GM12874 (cell line): ENCODE results near the gene AJAP1.
A peak's percentile ranks its signal among the peaks of the same experiment; 100 is the strongest.

Experiments
- TF ChIP-seq, protein P1 (sequence below): IDR thresholded peaks from 2 replicates; pipeline ENCODE4 v1.5.1; 2011; ENCODE audit warnings: low read depth, mild to moderate bottlenecking, control low read depth, low read length, moderate library complexity; ENCODE audit not compliant: insufficient read depth

AJAP1 gene

GRCh38 chr1:4640931-4641330 is 13.5 kb upstream of the AJAP1 start:
- TF ChIP-seq, protein P1, sequence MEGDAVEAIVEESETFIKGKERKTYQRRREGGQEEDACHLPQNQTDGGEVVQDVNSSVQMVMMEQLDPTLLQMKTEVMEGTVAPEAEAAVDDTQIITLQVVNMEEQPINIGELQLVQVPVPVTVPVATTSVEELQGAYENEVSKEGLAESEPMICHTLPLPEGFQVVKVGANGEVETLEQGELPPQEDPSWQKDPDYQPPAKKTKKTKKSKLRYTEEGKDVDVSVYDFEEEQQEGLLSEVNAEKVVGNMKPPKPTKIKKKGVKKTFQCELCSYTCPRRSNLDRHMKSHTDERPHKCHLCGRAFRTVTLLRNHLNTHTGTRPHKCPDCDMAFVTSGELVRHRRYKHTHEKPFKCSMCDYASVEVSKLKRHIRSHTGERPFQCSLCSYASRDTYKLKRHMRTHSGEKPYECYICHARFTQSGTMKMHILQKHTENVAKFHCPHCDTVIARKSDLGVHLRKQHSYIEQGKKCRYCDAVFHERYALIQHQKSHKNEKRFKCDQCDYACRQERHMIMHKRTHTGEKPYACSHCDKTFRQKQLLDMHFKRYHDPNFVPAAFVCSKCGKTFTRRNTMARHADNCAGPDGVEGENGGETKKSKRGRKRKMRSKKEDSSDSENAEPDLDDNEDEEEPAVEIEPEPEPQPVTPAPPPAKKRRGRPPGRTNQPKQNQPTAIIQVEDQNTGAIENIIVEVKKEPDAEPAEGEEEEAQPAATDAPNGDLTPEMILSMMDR = no peak

- TF ChIP-seq, protein P1 = no peak
These were observed 7.0 kb upstream of the AJAP1 start for GRCh38 chr1:4647391-4647790.

GRCh38 chr1:4648657-4649056 is 5.8 kb upstream of the AJAP1 start:
- TF ChIP-seq, protein P1 = no peak

- TF ChIP-seq, protein P1 = no peak
These were observed 3.9 kb upstream of the AJAP1 start for GRCh38 chr1:4650481-4650880.

GRCh38 chr1:4650981-4651380 is 3.4 kb upstream of the AJAP1 start:
- TF ChIP-seq, protein P1 = no peak

GRCh38 chr1:4652631-4653327 is 1.6 kb upstream of the AJAP1 start:
- TF ChIP-seq, protein P1 = peak; percentile 89

DNA sequence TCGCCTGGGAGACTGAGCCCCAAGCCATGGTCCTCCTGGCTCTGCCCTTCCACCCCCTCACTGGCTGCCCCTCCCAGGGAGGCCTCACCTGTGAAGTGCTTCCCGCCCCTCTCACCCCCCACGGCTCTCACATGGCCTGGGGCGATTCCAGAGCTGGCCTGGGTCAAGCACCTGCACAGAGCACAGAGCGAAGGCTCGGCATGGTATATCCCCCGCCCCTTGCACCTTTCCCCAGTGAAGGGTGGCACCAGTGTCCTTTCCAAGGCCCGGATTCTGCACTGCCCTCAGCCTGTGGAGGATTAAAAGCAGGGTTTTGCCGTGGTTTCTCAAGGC is 1.1 kb upstream of the AJAP1 start:
- TF ChIP-seq, protein P1 = no peak
